OCI-LY3 (cell line): ENCODE results near the gene PLCE1.

ENCODE experiments used
- H2AFZ ChIP-seq: fragments of 200-600, 300-600 bp; shearing (Covaris generic); 2 replicates; pipeline ENCODE4 v1.6.0; 2014; ENCODE audit warnings: antibody characterized with exemption, low read depth, low read length
- H3K27ac ChIP-seq: fragments of 200-600, 300-600 bp; sonication (generic); 2 replicates; pipeline ENCODE4 v1.5.1; 2014; ENCODE audit warnings: mild to moderate bottlenecking, low read length, moderate library complexity, mixed read lengths
- H3K27me3 ChIP-seq: fragments of 200-600, 300-600 bp; sonication (generic); 2 replicates; pipeline ENCODE4 v1.6.1; 2014; ENCODE audit warnings: low read depth, low read length, mixed read lengths
- H3K36me3 ChIP-seq: fragments of 200-600, 300-600 bp; sonication (generic); replicated peaks from 2 replicates; pipeline ENCODE3; 2014; ENCODE audit warnings: low read depth, low read length, mixed read lengths
- H3K4me1 ChIP-seq: fragments of 300-600, 200-600 bp; sonication (generic); 2 replicates; pipeline ENCODE4 v1.6.1; 2014; ENCODE audit warnings: low read length, mixed read lengths
- H3K4me2 ChIP-seq: fragments of 200-600, 300-600 bp; sonication (generic); 2 replicates; pipeline ENCODE4 v1.6.1; 2014; ENCODE audit warnings: low read length, mixed read lengths
- H3K4me3 ChIP-seq: fragments of 300-600, 200-600 bp; sonication (generic); 2 replicates; pipeline ENCODE4 v1.5.1; 2014; ENCODE audit warnings: antibody characterized with exemption, mild to moderate bottlenecking, low read length, moderate library complexity
- H3K79me2 ChIP-seq: fragments of 300-600, 200-600 bp; shearing (Covaris generic); 2 replicates; pipeline ENCODE4 v1.6.1; 2014; ENCODE audit warnings: mild to moderate bottlenecking, low read length, mixed read lengths
- H3K9ac ChIP-seq: fragments of 300-600, 200-600 bp; shearing (Covaris generic); 2 replicates; pipeline ENCODE4 v1.6.0; 2014; ENCODE audit warnings: mild to moderate bottlenecking, low read length, moderate library complexity
- H3K9me3 ChIP-seq: fragments of 200-600, 300-600 bp; shearing (Covaris generic); 2 replicates; pipeline ENCODE4 v1.6.1; 2014; ENCODE audit warnings: low read length, mixed read lengths; ENCODE audit not compliant: insufficient read depth
- H4K20me1 ChIP-seq: fragments of 200-600, 300-600 bp; sonication (generic); 2 replicates; pipeline ENCODE4 v1.6.1; 2016; ENCODE audit warnings: low read length, mixed read lengths; ENCODE audit not compliant: insufficient read depth
- CTCF ChIP-seq: fragments of 200-600, 300-600 bp; sonication (generic); IDR thresholded peaks from 2 replicates; pipeline ENCODE4 v1.5.1; 2014; ENCODE audit warnings: antibody characterized with exemption, low read length, low read depth
- EZH2phosphoT487 ChIP-seq: fragments of 200-600 bp; shearing (Covaris generic); IDR thresholded peaks from 2 replicates; pipeline ENCODE4 v1.6.1; 2018; ENCODE audit warnings: antibody characterized with exemption, mixed run types, low read depth

PLCE1 gene

GRCh38 chr10:94018107-94018506 lies 24.4 kb downstream of the PLCE1 start:
- Histone ChIP-seq H3K27ac (no peak overlapping the region), H3K27me3 (no peaks in the 10 kb centered on the region), H3K9ac (no peak overlapping the region), H3K36me3 (no peaks in the 10 kb centered on the region), H2AFZ (no peak overlapping the region), H4K20me1 (no peaks in the 10 kb centered on the region), H3K4me2 (no peak overlapping the region), H3K4me3 (no peak overlapping the region), H3K79me2 (no peaks in the 10 kb centered on the region), H3K9me3 (no peaks in the 10 kb centered on the region), H3K4me1 (no peaks in the 10 kb centered on the region)
- TF ChIP-seq CTCF (no peak), EZH2phosphoT487 (no peak)

GRCh38 chr10:94023906-94024305 lies 30.2 kb downstream of the PLCE1 start:
- no peak overlapping the region for H2AFZ ChIP-seq
- no peaks in the 10 kb centered on the region for H3K36me3 ChIP-seq
- H4K20me1 ChIP-seq, result no peaks in the 10 kb centered on the region
- no peaks in the 10 kb centered on the region for H3K27me3 ChIP-seq
- H3K79me2 ChIP-seq, result no peaks in the 10 kb centered on the region
- TF ChIP-seq CTCF, result no peak
- TF ChIP-seq EZH2phosphoT487, result no peak
- H3K9ac ChIP-seq, result no peak overlapping the region
- H3K27ac ChIP-seq, result no peak overlapping the region
- no peaks in the 10 kb centered on the region for H3K4me1 ChIP-seq
- no peaks in the 10 kb centered on the region for H3K9me3 ChIP-seq
- H3K4me3 ChIP-seq, result no peak overlapping the region
- H3K4me2 ChIP-seq, result no peak overlapping the region

GRCh38 chr10:94024407-94024806 lies 30.7 kb downstream of the PLCE1 start:
- H4K20me1 ChIP-seq, result no peaks in the 10 kb centered on the region
- H3K79me2 ChIP-seq, result no peaks in the 10 kb centered on the region
- no peaks in the 10 kb centered on the region for H3K4me1 ChIP-seq
- H3K9me3 ChIP-seq, result no peaks in the 10 kb centered on the region
- no peak overlapping the region for H3K4me3 ChIP-seq
- TF ChIP-seq EZH2phosphoT487 (no peak), CTCF (no peak)
- H3K4me2 ChIP-seq, result no peak overlapping the region
- no peaks in the 10 kb centered on the region for H3K27me3 ChIP-seq
- H3K36me3 ChIP-seq, result no peaks in the 10 kb centered on the region
- H3K27ac ChIP-seq, result no peak overlapping the region
- no peak overlapping the region for H3K9ac ChIP-seq
- no peak overlapping the region for H2AFZ ChIP-seq

GRCh38 chr10:94025806-94026205 lies 32.1 kb downstream of the PLCE1 start:
- no peaks in the 10 kb centered on the region for H3K4me1 ChIP-seq
- no peaks in the 10 kb centered on the region for H4K20me1 ChIP-seq
- no peak overlapping the region for H2AFZ ChIP-seq
- TF ChIP-seq EZH2phosphoT487, result no peak
- TF ChIP-seq CTCF, result no peak
- H3K4me3 ChIP-seq, result no peak overlapping the region
- H3K9me3 ChIP-seq, result no peaks in the 10 kb centered on the region
- H3K9ac ChIP-seq, result no peak overlapping the region
- H3K36me3 ChIP-seq, result no peaks in the 10 kb centered on the region
- H3K79me2 ChIP-seq, result no peaks in the 10 kb centered on the region
- no peak overlapping the region for H3K4me2 ChIP-seq
- no peaks in the 10 kb centered on the region for H3K27me3 ChIP-seq
- no peak overlapping the region for H3K27ac ChIP-seq
